ENCODE data around the gene RASAL2. TPM values are rescaled to one million over a fixed set of nuclear protein-coding genes. Genes with fewer than 3 reads are reported as not detected.

The RASAL2 gene
- total RNA-seq, 1 experiment from 2014 or later: 22.2 TPM

DNA sequence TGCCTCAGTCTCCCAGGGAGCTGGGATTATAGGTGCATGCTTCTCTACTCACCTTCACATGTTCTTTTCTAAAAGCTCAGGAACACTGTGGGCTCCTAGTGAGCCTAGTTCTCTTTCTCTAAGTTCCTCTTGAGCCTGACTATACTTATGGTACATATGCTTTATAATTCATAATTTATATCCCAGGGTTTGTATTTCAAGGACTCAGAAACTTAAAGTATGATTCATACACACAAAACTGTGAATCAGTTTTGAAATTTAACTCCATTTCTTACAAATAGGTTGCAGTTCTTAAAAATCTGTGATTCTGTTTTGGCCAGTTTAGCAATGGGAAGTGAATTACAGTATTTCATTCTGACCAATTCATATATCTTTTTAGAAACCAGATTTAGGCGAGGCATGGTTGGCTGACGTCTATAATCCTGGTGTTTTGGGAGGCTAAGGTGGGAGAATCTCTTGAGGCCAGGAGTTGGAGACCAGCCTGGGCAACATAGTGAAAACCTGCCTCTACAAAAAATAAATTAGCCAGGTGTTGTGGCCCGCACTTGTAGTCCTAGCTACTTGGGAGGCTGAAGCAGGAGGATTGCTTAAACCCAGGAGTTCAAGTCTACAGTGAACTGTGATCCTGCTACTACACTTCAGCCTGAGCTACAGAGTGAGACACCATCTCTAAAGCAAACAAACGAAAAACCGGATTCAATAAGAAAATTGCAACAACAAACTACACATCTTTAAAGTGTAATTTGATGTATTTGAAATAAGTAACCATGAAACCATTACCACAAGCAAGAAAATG is 15.6 kb downstream of the RASAL2 start:
- H2BK5ac ChIP-seq (ENCODE audit: insufficient read length, low read length): no peak overlapping the region
- no peaks in the 10 kb centered on the region for H3K27me3 ChIP-seq (ENCODE audit: insufficient read depth, low read length)
- peaks cover 2% of the 10 kb centered on the region for H3K79me1 ChIP-seq (ENCODE audit: insufficient read depth, low read depth, low read length, poor library complexity, severe bottlenecking)
- no peak overlapping the region for H3K9ac ChIP-seq (ENCODE audit: extremely low read depth, insufficient read length, low read length)
- H3K79me2 ChIP-seq (ENCODE audit: insufficient read depth, low read length): no peaks in the 10 kb centered on the region; the same call in 1 of the 2 replicates
- no peaks in the 10 kb centered on the region for H3K23me2 ChIP-seq (ENCODE audit: insufficient read length, low read depth, low read length, poor library complexity, severe bottlenecking)
- H2AK5ac ChIP-seq (ENCODE audit: insufficient read length, low read length): no peak overlapping the region
- no peak overlapping the region for H2BK20ac ChIP-seq (ENCODE audit: low read depth, low read length, poor library complexity, severe bottlenecking)
- H4K91ac ChIP-seq (ENCODE audit: insufficient read length, low read depth, low read length): no peak overlapping the region
- H3K4me1 ChIP-seq (ENCODE audit: insufficient read depth, low read length): no peaks in the 10 kb centered on the region; the same call in 1 of the 2 replicates
- no peak overlapping the region for H2AFZ ChIP-seq (ENCODE audit: low read length)
- Mint-ChIP-seq H3K27me3 (ENCODE audit: low read depth) (no peaks in the 10 kb centered on the region), H3K4me1 (peaks cover 8 to 12% of the 10 kb centered on the region in 2 experiments), H3K4me3 (no peak overlapping the region), H3K27ac (peak overlapping the region in 2 of 3 experiments; percentile 14 to 32; a peak in 1 of 7 replicates), H3K9me3 (no peaks in the 10 kb centered on the region), H3K36me3 (ENCODE audit: insufficient read depth in 1 of 3, low read depth in 3 of 3) (no peaks in the 10 kb centered on the region; a peak in 1 of 7 replicates)
- no peak overlapping the region for H3K18ac ChIP-seq (ENCODE audit: insufficient read length, low read depth, low read length)
- WGBS (ENCODE audit: extremely low coverage, insufficient read length, low lambda C conversion rate): no CpG with 5 or more reads among the region's 5 CpGs
- no peak overlapping the region for H4K5ac ChIP-seq (ENCODE audit: insufficient read length, low read depth, low read length)
- H3K14ac ChIP-seq (ENCODE audit: insufficient read depth, low read length): no peak overlapping the region
- H2BK15ac ChIP-seq (ENCODE audit: low read depth, low read length): no peak overlapping the region
- H4K8ac ChIP-seq (replicated peaks; ENCODE audit: insufficient read length, low read depth, low read length): no peak overlapping the region
- TF ChIP-seq CTCF (conservative IDR thresholded peaks at IDR 0.05): no peak
- H2BK120ac ChIP-seq (ENCODE audit: low read depth, low read length, poor library complexity, severe bottlenecking): no peak overlapping the region
- no peak overlapping the region for H3K56ac ChIP-seq (ENCODE audit: insufficient read length, low read depth, low read length)
- H4K20me1 ChIP-seq (ENCODE audit: control insufficient read depth, insufficient read depth, insufficient read length): no peaks in the 10 kb centered on the region
- H3K4me2 ChIP-seq (ENCODE audit: insufficient read depth, insufficient read length, low read length): no peak overlapping the region
- H2BK12ac ChIP-seq (ENCODE audit: insufficient read length, low read depth, low read length): no peak overlapping the region
- H3T11ph ChIP-seq (ENCODE audit: low read length): no peak overlapping the region
- no peak overlapping the region for H3K23ac ChIP-seq (ENCODE audit: insufficient read length, low read depth, low read length)
- H3K9me3 ChIP-seq (ENCODE audit: control insufficient read depth, low read depth, low read length): no peaks in the 10 kb centered on the region
- no peak overlapping the region for H3K4ac ChIP-seq (ENCODE audit: low read depth, low read length)
- no peak for DNase-seq
- no peak overlapping the region for H3K27ac ChIP-seq (ENCODE audit: insufficient read length, low read depth, low read length)
